CD4-positive, alpha-beta T cell treated with Interleukin-6 for 4 hours (primary cell): ENCODE results near the gene NOTCH4.
"Not testable (repeated sequence)": the region's sequence is repeated elsewhere in the genome, so short reads cannot be mapped to it uniquely, and the experiment has no call there.

ENCODE experiments used
- DNase-seq: peaks from one replicate; pipeline ENCODE4 v3.0.0-alpha.2; 2020; ENCODE audit warnings: mixed read lengths

NOTCH4 gene

DNA sequence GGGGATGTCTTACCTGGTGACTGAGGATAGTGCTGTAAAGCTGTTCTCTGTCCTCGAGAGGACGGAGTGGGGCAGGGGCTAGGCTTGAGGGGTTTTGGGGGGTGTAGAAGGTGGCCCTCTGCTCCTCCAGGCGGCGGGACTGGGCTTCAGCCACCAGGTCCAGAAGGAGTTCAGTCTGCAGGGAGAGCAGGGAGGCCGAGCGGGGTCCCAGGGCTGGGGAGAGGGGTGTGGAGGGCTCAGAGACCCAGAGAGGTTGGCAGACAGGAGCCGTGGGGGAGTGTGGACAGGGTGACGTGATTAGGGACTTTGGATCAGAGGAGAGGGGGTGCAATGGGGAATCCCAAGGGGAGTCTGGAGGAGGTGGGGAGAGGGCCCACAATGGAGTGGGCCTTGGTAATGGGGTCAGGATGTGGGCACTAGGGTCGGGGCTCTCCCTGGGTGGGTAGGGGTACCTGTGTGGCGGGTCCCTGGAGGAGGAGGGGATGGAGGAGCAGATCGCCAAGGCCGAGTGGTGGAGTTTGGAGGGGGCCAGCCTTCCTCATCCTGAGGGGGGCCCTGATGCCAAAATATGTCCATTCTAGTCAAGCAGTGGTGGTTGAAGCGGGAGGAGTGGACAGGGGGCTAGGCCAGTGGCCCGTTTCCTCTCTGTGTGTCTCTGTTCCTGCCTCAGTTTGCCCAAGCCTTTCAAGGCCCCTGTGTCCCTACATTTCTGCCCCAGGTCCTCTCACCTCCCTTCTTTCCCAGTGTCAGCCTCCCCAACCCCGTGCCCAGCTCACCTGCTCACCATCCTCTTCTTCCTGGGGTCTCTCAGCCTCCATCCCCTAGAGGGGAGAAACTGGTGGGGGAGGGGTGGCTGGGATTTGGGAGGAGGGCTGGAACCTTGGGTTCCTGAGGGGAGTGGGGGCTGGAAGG is 31.9 kb downstream of the NOTCH4 start:
- DNase-seq, result no peak

DNA sequence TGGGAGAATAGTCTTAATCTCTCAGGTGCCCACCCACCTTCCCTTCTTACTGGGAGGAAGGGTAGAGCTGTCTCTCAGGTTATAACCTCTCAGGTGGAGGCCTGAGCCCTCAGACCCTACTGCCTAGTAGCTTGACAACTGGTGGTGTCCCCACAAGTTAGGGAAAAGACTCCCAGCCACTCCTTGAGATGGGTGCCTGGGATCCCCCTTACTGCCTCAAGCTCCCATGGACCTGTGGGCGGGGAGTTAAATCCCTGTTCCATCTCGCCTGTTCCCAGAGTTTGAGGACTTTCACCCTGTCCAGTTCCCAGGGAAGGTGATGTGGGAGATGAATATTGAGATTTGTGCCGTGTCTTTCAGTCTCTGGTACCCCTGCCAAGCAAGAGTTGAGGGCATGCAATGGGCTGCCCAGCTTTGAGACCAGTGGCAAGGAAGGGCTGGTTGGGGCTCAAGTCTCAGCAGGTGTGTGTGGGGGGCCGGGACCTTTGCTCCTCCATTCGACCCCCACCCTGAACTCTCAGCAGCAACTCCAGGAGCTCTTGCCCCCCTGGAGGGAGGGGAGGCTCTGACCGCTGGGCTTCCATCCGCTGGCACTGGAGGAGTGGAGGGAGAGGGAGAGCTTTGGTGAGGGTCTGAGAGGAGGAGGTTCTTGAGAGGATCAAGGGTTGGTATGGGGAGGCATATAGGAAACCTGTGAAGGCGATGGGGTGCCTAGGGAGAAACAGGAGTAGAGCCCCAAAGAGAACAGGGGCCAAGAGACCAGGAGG is 32.8 kb downstream of the NOTCH4 start:
- no peak for DNase-seq

DNA sequence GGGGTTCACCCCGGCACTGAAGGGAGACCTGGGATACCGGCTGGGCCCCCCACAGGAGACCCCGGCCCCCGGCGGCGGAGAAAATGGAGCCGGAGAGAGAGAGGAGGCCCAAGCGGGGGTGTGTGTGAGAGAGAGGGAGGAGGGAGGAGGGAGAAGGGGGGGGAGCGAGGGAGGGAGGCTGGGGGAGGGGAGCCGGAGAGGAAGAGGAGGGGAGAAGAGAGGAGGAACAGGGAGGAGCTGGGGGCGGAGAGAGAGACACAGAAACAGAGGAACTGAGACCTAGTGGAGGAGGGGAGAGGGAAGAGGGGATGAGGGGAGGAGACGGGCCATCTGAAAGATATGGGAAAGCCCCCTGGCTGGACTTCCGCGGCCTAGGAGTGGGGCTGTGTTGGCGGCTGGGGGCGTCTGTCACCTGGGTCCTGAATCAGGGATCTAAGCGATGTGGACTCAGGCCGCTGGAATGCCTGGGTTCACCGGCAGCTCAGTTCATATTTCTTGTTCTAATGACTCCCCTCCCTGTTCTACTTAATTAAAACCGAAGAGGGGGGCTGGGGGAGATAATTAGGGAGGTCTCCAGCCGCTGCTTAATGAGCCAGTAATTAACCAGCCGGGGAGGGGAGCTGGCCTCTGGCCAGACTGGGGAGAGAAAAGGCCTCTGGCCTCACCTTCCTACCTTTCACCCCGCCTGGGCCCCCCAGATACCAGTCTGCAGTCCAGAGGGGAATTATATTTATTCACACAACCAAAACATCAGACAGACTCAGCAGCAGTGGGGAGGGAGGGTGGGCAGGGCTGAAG is 33.6 kb downstream of the NOTCH4 start, which contains the start of gene PBX2:
TSS of gene PBX2 (minus strand) at position 149 of the 798 bp plus-strand sequence. CDS start 287 bp downstream, outside the sequence.
- DNase-seq, result peak; percentile 96

DNA sequence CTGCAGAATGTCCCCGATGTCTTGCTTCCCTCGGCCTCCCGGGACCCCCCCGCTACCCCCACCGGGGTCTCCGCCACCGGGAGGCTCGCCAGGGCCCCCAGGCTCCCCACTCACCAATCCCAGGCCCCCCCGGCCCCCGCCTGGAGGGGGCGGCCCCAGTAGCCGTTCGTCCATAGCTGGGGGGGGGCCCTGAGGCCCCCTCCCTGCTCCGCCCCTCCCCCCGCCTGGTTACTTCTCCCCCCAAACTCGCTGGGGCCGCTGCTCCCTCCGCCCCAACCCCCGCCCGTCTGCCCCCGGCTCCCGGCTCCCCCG is 34.2 kb downstream of the NOTCH4 start:
- DNase-seq, result no peak

DNA sequence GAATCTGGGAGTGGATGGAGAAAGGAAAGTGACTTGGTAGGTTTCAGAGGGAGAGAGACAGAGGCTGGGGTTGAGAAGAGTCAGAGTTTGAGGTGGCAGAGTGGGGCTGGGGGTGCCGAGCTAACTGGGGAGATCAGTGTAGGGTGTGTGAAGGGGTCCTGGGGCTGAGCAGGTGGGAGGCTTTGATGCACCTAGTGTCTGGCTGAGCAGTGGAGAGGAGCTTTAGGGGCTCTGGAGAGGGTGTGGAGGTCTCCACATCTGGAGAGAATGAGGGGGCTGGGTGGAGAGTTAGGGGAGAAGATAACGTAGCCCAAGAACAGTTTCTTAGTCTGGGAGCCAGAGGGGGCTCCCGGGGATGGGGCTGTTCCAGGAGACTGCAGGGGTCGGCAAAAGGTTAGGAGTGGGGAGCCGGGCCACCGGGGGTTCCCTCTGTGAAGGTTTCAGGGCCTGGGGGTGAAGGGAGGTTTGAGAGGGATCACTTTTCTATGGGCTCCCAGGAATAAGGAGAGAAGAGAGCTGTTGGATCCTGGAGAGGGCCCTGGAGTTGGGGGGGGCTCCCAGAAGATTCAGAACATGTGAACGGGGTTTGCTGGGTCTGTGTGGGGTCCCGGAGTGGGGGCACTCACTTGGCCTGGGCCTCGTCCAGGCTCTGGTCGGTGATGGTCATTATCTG is 34.7 kb downstream of the NOTCH4 start:
- no peak for DNase-seq

DNA sequence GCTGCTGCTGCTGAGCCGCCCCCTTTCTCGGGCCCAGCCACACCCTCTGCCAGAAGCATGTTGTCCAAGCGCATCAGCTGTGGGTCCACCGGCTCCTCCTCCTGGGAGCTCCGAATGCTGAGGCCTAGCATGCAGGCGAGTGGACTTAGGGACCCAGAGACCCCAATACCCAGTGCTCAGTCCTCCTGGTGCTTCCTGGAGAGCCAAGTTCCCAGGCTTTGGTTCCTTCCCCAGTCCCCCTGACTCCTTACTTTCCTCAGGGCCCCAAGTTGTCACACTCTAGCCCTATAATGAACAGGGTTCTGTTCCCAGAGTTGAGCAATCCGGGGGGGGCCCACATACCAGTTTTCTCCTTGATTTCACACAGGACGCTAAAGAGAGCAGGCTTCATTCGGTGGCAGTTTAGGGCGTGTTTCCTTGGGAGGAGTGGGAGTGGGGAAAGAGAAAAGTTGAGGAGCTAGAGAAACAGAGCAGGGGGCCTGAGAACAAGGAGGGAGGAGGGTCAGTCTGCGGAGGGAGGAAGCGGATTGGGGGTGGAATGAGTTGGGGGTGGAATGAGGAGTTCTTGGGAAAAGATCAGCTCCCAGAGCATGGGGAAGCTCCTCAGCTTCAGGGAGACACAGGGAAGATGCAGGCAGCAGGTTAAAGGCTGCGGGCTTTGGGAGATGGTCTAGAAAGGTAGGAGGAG is 35.3 kb downstream of the NOTCH4 start:
- DNase-seq, result no peak

DNA sequence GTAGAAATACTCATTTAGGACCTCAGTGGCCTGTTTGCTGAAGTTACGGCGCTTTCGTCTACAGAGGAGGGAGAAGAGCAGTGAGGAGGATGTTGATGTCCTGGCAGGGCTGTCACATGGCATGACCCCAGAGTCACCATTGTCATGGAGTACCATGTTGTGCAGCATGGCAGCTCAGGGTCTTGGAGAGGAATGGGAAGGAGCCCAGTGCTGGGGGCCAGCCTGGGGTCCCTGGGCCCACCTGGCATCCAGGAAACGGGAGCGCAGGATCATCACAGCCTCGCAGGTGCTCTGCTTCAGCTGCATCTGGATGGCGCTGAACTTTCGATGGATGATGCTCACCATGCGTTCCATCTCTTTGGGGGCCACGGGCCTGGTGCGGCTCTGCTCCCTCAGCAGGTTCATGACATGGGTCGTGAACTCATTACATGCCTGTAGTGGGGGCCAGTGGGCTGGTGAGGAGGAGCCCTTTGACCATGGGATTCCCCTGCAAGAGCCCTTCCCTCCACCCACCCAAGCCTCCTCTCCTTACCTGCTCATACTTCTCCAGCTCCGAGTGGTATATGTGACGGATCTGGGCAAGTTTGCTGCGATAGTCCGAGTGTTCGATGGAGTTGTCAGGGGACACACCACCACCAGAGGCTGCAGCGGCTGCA is 36.0 kb downstream of the NOTCH4 start:
- not testable (repeated sequence) for DNase-seq

DNA sequence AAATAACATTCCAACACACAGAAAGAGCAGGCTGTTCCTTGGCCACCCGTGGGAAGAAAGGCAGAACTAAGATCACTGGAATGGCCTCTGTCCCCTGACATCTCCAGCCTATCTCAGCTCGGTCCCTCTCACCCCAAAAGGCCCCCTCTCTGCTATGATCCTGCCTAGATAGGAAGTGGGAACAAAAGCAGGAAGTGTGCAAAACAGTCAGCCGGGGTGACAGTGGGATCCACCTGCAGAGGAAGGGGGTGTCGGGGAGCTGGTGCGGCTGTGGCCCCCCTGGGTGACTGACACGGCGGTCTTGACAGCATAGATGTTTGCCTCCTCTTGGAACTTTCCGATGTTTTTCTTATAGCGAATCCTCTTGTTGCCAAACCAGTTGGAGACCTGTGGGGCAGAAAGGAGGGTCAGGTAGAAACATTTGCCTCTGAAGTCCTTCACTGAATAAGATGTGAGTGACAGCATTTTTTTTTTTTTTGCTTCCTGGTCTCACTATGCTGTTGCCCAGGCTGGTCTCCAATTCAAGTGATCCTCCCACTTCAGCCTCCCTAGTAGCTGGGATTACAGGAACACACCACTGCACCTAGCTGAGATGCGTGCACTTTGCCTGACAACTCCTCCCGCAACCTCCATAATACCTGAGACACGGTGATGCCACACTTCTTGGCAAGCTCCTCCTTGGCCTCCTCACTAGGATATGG is 36.7 kb downstream of the NOTCH4 start:
- DNase-seq, result no peak

DNA sequence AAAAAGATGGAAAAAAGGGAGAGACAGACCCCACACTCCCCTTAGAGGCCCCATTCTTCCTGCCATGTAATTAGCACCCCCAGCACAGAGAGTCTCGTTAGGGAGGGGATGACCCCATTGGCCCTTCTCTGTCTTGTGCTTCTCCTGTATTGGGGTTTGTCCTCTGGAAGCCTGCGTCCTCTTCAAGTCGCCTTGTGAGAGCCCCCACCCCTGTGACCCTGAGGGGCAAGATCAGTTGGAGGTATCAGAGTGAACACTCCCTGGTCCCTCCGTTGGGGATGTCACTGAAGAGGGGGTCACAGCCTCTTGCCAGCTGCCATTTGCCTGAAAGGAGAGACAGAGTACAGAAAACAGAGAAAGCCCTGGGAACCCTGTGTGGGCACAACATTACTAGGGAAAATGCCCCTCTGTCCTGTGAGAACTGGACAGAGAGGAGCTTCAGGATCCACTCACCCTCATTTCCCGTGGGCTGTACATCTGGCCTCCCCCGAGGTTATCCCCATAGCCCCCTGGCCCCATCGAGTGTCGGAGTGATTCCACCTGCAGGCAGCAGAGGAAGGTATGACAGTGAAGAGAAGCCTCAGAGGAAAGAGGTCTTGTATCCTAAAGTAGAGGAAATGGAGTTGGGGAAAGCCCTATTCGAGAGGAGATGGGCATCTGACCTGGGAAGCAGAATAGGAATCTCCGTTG is 37.6 kb downstream of the NOTCH4 start:
- DNase-seq, result not testable (repeated sequence)

DNA sequence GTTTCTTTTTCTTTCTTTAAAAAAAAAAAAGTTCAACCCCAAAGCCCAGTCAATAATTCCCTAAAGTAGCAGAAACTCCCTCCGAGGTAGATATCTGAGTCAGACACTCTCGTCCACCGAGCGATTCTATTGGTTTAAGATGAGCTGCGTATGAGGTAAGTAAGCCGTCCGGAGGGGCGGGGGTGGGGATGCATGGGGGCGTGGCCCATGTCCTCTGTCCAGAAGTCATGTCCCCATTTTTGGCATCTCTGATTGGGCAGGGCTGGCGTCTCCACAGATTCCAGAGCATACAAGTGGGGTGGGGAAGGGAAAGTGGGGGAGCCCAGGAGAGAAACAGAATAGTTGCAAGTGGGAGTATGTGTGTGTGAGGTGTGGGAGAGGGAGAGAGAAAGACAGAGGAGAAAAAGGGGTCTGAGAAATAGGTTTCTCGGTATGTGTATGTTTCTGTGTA is 38.2 kb downstream of the NOTCH4 start:
- DNase-seq, result peak; percentile 63

DNA sequence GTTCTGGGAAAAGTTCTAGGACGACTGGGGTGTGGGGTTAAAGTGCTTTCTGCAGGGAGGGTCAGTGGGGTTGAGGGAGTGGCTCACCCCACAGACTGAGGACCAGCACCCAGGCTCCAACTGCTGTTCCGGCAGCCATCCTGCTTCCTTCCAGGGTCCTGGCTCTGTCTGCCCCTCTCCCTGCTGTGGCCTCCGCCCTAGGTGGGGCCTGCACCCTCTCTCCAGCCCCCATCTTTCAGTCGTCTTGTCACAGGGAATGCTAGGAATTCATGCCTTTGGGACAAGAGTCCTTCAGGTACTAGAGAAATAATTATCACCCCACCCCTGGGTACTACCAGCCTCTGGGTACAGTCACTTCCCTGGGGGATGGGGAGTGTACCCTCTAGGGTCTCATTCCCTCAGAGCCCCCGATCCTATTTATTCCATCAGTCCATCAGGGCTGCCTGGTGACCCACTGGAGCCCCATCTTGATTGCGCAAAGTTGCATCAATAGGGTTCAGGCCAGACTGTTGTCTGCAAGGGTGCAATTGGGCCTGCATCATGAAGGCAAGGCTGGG is 39.7 kb downstream of the NOTCH4 start, which contains the start of gene AGER:
TSS of gene AGER (minus strand) at position 170 of the 557 bp plus-strand sequence. CDS start at position 139, 31 bp downstream.
- DNase-seq, result no peak

DNA sequence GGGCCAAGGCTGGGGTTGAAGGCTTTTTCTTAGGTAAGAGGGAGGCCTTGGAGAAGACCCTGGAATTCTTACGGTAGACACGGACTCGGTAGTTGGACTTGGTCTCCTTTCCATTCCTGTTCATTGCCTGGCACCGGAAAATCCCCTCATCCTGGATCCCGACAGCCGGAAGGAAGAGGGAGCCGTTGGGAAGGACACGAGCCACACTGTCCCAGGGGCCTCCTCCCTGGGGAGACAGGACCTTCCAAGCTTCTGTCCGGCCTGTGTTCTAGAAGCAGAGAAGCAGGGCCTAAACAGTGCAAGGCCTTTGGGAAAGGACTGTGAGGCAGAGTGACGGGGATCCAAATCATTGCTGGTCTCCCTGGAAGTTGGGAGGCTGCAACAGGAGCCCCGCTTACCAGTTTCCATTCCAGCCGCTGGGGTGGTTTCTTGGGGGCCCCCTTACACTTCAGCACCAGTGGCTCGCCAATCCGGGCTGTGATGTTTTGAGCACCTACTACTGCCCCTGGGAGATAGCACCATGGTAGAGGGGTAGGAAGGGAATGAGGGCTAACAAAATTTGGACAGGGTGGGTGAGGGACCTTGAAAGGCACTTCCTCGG is 40.3 kb downstream of the NOTCH4 start:
- no peak for DNase-seq

DNA sequence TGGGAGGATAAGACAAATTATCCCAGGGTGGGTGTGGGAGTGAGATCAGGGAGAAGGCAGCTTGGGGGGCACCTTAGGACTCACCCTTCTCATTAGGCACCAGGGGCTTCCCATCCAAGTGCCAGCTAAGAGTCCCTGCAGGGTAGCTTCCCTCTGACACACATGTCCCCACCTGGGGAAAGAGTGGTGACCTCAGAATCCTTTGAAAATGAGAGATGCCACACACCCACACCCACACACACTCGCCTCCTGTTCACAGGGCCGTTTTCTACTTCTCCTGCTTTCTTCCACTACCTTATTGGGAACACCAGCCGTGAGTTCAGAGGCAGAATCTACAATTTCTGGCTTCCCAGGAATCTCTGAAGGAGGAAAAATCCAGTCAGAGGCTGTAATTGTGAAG is 40.8 kb downstream of the NOTCH4 start:
- no peak for DNase-seq

DNA sequence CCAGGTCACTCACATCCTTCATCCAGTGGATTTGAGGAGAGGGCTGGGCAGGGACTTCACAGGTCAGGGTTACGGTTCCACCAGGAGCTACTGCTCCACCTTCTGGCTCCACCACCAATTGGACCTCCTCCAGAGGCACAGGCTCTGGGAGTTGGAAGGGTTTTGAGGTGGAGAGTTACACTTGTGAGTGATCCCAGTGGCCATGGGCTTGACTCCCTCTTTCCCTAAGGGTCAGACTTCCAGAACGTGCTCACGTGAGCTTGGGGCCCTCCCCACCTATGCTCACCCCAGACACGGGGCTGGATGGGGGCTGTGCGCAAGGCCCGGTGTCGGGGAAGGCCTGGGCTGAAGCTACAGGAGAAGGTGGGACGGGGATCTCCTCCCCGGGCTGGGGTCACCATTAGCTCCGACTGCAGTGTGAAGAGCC is 41.3 kb downstream of the NOTCH4 start:
- no peak for DNase-seq

DNA sequence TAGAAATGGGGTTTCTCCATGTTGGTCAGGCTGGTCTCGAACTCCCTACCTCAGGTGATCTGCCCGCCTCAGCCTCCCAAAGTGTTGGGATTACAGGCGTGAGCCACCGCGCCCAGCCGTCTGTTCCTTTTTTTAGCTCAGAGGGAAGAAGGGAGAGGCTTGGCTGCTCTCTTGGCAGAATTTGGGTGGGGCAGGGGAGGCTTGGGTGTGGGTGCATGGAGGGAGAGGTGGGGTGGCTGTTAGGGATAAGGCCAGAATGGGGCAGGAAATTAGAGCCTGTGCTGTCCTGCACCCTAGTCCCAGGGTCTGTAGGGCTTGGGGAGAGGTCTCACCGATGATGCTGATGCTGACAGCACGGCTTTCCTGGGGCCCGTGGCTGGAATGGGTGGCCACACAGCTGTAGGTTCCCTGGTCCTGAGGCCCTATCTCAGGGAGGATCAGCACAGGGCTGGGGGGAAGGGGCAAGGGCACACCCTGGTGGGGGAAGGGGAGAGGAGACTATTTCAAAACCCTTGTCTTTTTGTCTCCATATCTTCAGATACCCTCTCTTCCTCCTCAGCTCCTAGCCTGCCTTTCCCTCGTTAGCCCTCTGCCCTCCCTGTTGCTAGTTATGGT is 41.8 kb downstream of the NOTCH4 start:
- no peak for DNase-seq

DNA sequence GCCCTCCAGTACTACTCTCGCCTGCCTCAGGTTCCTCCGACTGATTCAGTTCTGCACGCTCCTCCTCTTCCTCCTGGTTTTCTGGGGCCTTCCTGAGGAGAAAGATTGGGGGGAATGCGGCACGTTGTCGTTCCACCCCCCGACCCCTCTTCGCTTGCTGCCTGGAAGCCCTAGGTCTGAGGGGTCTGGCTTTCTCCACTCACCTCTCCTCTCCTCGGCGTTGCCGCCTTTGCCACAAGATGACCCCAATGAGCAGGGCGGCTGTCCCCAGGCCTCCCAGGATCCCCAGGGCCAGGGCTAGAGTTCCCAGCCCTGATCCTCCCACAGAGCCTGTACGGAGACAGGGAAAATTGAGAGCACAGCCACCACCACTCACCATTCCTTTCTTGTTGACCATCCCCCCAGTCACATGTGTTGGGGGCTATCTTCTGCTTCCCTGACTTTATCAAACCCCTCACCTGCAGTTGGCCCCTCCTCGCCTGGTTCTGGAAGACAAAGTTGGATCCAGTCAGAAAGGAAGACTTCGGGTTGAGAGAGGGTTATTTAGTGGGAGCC is 42.6 kb downstream of the NOTCH4 start:
- DNase-seq, result no peak

DNA sequence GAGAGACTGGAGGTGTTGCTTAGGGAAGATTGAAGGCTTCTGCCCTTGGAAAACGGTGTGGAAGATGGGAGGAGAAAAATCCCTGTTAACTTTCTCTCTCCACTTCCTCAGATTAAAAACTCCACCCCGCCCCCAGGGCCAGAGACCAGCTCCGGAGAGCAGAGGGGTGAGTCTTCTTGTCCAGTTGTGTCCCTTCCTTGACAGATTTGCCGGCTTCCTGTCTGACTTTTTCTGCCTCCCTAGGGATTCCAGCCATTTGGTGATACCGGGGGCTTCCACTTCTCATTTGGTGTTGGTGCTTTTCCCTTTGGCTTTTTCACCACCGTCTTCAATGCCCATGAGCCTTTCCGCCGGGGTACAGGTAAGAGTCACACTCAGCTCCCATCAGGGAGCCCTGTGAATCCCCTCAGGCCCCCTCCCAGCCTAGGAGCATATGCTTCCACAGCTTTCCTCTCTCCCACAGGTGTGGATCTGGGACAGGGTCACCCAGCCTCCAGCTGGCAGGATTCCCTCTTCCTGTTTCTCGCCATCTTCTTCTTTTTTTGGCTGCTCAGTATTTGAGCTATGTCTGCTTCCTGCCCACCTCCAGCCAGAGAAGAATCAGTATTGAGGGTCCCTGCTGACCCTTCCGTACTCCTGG is 44.0 kb downstream of the NOTCH4 start:
- no peak for DNase-seq
